Brain microvascular endothelial cell (primary cell): Measurements from ENCODE around the gene HIVEP1.

Experiments
- DNase-seq: peaks from one replicate; pipeline ENCODE4 v3.0.0-alpha.2; 2020
- H3K27ac ChIP-seq: fragments of 250-450 bp; sonication (Bioruptor Pico); 2 replicates; pipeline ENCODE4 v1.5.1; 2020; ENCODE audit warnings: mild to moderate bottlenecking, moderate library complexity
- H3K27me3 ChIP-seq: fragments of 250-450 bp; sonication (Bioruptor Pico); replicated peaks from 2 replicates; pipeline ENCODE4 v1.5.1; 2020; ENCODE audit warnings: mild to moderate bottlenecking
- H3K36me3 ChIP-seq: fragments of 250-450 bp; sonication (Bioruptor Pico); replicated peaks from 2 replicates; pipeline ENCODE4 v1.5.1; 2020; ENCODE audit warnings: mild to moderate bottlenecking
- H3K4me3 ChIP-seq: 2 replicates; pipeline ENCODE4 v1.5.1; 2011; ENCODE audit warnings: low read depth, mild to moderate bottlenecking, control low read depth, low read length, moderate library complexity
- CTCF ChIP-seq: IDR thresholded peaks from 2 replicates; pipeline ENCODE4 v1.5.1; 2011; ENCODE audit warnings: low read depth, mild to moderate bottlenecking, moderate library complexity, low read length, control low read depth, inconsistent platforms; ENCODE audit errors: missing control alignments
- in situ Hi-C: cut with HindIII; loops from 2 replicates; pipeline ENCODE4 v1.10.0; 2017; ENCODE audit warnings: low sequenced_read_pairs, low pct_ligation_motif_present

HIVEP1 gene

GRCh38 chr6:12162213-12162612, 150.1 kb downstream of the HIVEP1 start:
- H3K27ac ChIP-seq: no peak overlapping the region
- no peak for TF ChIP-seq CTCF
- no peak overlapping the region for H3K4me3 ChIP-seq
- in situ Hi-C loops: no loop called here
- H3K27me3 ChIP-seq: no peaks in the 10 kb centered on the region
- H3K36me3 ChIP-seq: peaks cover 11% of the 10 kb centered on the region
- DNase-seq: no peak

GRCh38 chr6:12163149-12163548, 151.0 kb downstream of the HIVEP1 start:
- H3K27ac ChIP-seq: no peak overlapping the region
- no peak for TF ChIP-seq CTCF
- peaks cover 11% of the 10 kb centered on the region for H3K36me3 ChIP-seq
- no peaks in the 10 kb centered on the region for H3K27me3 ChIP-seq
- no peak for DNase-seq
- no peak overlapping the region for H3K4me3 ChIP-seq
- in situ Hi-C loops: no loop called here

GRCh38 chr6:12163744-12164507, 151.8 kb downstream of the HIVEP1 start:
- no peak for DNase-seq
- in situ Hi-C loops: no loop called here
- no peak for TF ChIP-seq CTCF
- Histone ChIP-seq H3K27me3 (no peaks in the 10 kb centered on the region), H3K27ac (no peak overlapping the region), H3K36me3 (peaks cover 11% of the 10 kb centered on the region), H3K4me3 (no peak overlapping the region)

GRCh38 chr6:12164508-12164770, 152.3 kb downstream of the HIVEP1 start:
- in situ Hi-C loops: no loop called here
- Histone ChIP-seq H3K27ac (no peak overlapping the region), H3K36me3 (peaks cover 11% of the 10 kb centered on the region), H3K4me3 (no peak overlapping the region), H3K27me3 (no peaks in the 10 kb centered on the region)
- no peak for TF ChIP-seq CTCF
- no peak for DNase-seq

GRCh38 chr6:12165297-12165696, 153.2 kb downstream of the HIVEP1 start:
- in situ Hi-C loops: no loop called here
- Histone ChIP-seq H3K27me3 (no peaks in the 10 kb centered on the region), H3K4me3 (no peak overlapping the region), H3K36me3 (peaks cover 11% of the 10 kb centered on the region), H3K27ac (no peak overlapping the region)
- no peak for DNase-seq
- no peak for TF ChIP-seq CTCF

GRCh38 chr6:12165722-12166280, 153.7 kb downstream of the HIVEP1 start:
- no peaks in the 10 kb centered on the region for H3K27me3 ChIP-seq
- in situ Hi-C loops: no loop called here
- DNase-seq: no peak
- peaks cover 11% of the 10 kb centered on the region for H3K36me3 ChIP-seq
- no peak overlapping the region for H3K4me3 ChIP-seq
- TF ChIP-seq CTCF: no peak
- no peak overlapping the region for H3K27ac ChIP-seq
